ENCODE results near the gene JPH2.

JPH2 gene

GRCh38 chr20:44089987-44090674 is 96.9 kb downstream of the JPH2 start:
- TF ChIP-seq REST (IDR thresholded peaks at IDR 0.05; ENCODE audit: insufficient replicate concordance, low read depth) (no peak), GABPA (IDR thresholded peaks at IDR 0.05; ENCODE audit: low read depth) (no peak), POLR2AphosphoS5 (IDR thresholded peaks at IDR 0.05; ENCODE audit: low read depth) (no peak), SPI1 (IDR thresholded peaks at IDR 0.05; ENCODE audit: borderline replicate concordance, low read depth) (no peak)
- TF ChIP-seq, protein P1, sequence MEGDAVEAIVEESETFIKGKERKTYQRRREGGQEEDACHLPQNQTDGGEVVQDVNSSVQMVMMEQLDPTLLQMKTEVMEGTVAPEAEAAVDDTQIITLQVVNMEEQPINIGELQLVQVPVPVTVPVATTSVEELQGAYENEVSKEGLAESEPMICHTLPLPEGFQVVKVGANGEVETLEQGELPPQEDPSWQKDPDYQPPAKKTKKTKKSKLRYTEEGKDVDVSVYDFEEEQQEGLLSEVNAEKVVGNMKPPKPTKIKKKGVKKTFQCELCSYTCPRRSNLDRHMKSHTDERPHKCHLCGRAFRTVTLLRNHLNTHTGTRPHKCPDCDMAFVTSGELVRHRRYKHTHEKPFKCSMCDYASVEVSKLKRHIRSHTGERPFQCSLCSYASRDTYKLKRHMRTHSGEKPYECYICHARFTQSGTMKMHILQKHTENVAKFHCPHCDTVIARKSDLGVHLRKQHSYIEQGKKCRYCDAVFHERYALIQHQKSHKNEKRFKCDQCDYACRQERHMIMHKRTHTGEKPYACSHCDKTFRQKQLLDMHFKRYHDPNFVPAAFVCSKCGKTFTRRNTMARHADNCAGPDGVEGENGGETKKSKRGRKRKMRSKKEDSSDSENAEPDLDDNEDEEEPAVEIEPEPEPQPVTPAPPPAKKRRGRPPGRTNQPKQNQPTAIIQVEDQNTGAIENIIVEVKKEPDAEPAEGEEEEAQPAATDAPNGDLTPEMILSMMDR (IDR thresholded peaks at IDR 0.05; ENCODE audit: insufficient read depth, low read length), result no peak
- DNase-seq (ENCODE audit: low read depth in 1 of 2, low spot score in 1 of 2), result peak; percentile 13 to 20
- Histone ChIP-seq H3K27ac (replicated peaks) (no peak overlapping the region), H3K27me3 (ENCODE audit: insufficient read depth, poor library complexity, severe bottlenecking) (no peaks in the 10 kb centered on the region), H3K4me3 (replicated peaks; ENCODE audit: insufficient read depth, low read length) (no peak overlapping the region)

GRCh38 chr20:44087857-44088120 is 99.2 kb downstream of the JPH2 start:
- no peak overlapping the region for H3K27ac ChIP-seq (replicated peaks)
- H3K27me3 ChIP-seq (ENCODE audit: insufficient read depth, poor library complexity, severe bottlenecking), result no peaks in the 10 kb centered on the region
- H3K4me3 ChIP-seq (replicated peaks; ENCODE audit: insufficient read depth, low read length), result no peak overlapping the region
- TF ChIP-seq POLR2AphosphoS5 (IDR thresholded peaks at IDR 0.05; ENCODE audit: low read depth), result no peak
- TF ChIP-seq REST (IDR thresholded peaks at IDR 0.05; ENCODE audit: insufficient replicate concordance, low read depth), result no peak
- TF ChIP-seq GABPA (IDR thresholded peaks at IDR 0.05; ENCODE audit: low read depth), result no peak
- TF ChIP-seq, protein P1 (IDR thresholded peaks at IDR 0.05; ENCODE audit: insufficient read depth, low read length), result no peak
- TF ChIP-seq SPI1 (IDR thresholded peaks at IDR 0.05; ENCODE audit: borderline replicate concordance, low read depth), result no peak
- DNase-seq (ENCODE audit: low read depth in 1 of 2, low spot score in 1 of 2), result no peak

- H3K27ac ChIP-seq (replicated peaks), result no peak overlapping the region
- H3K27me3 ChIP-seq (ENCODE audit: insufficient read depth, poor library complexity, severe bottlenecking), result no peaks in the 10 kb centered on the region
- no peak overlapping the region for H3K4me3 ChIP-seq (replicated peaks; ENCODE audit: insufficient read depth, low read length)
- TF ChIP-seq, protein P1 (IDR thresholded peaks at IDR 0.05; ENCODE audit: insufficient read depth, low read length), result no peak
- no peak for TF ChIP-seq GABPA (IDR thresholded peaks at IDR 0.05; ENCODE audit: low read depth)
- TF ChIP-seq POLR2AphosphoS5 (IDR thresholded peaks at IDR 0.05; ENCODE audit: low read depth), result no peak
- no peak for TF ChIP-seq REST (IDR thresholded peaks at IDR 0.05; ENCODE audit: insufficient replicate concordance, low read depth)
- TF ChIP-seq SPI1 (IDR thresholded peaks at IDR 0.05; ENCODE audit: borderline replicate concordance, low read depth), result no peak
- peak in 1 of 2 experiments; percentile 13 for DNase-seq (ENCODE audit: low read depth in 1 of 2, low spot score in 1 of 2)
Observed at GRCh38 chr20:44087051-44087856, 99.7 kb downstream of the JPH2 start.

Measured in HL-60 (cell line).